ENCODE data around the gene DALRD3.
A peak's percentile ranks its signal among the peaks of the same experiment; 100 is the strongest.

DALRD3 gene

GRCh38 chr3:49026536-49026935, 8.2 kb upstream of the DALRD3 start:
- H3K27me3 ChIP-seq (ENCODE audit: insufficient read depth, poor library complexity, severe bottlenecking), result no peaks in the 10 kb centered on the region
- TF ChIP-seq, protein P1, sequence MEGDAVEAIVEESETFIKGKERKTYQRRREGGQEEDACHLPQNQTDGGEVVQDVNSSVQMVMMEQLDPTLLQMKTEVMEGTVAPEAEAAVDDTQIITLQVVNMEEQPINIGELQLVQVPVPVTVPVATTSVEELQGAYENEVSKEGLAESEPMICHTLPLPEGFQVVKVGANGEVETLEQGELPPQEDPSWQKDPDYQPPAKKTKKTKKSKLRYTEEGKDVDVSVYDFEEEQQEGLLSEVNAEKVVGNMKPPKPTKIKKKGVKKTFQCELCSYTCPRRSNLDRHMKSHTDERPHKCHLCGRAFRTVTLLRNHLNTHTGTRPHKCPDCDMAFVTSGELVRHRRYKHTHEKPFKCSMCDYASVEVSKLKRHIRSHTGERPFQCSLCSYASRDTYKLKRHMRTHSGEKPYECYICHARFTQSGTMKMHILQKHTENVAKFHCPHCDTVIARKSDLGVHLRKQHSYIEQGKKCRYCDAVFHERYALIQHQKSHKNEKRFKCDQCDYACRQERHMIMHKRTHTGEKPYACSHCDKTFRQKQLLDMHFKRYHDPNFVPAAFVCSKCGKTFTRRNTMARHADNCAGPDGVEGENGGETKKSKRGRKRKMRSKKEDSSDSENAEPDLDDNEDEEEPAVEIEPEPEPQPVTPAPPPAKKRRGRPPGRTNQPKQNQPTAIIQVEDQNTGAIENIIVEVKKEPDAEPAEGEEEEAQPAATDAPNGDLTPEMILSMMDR (IDR thresholded peaks at IDR 0.05; ENCODE audit: insufficient read depth, low read length), result no peak
- no peak overlapping the region for H3K27ac ChIP-seq (replicated peaks)
- no peak for DNase-seq (ENCODE audit: low read depth in 1 of 2, low spot score in 1 of 2)
- no peak overlapping the region for H3K4me3 ChIP-seq (replicated peaks; ENCODE audit: insufficient read depth, low read length)

DNA sequence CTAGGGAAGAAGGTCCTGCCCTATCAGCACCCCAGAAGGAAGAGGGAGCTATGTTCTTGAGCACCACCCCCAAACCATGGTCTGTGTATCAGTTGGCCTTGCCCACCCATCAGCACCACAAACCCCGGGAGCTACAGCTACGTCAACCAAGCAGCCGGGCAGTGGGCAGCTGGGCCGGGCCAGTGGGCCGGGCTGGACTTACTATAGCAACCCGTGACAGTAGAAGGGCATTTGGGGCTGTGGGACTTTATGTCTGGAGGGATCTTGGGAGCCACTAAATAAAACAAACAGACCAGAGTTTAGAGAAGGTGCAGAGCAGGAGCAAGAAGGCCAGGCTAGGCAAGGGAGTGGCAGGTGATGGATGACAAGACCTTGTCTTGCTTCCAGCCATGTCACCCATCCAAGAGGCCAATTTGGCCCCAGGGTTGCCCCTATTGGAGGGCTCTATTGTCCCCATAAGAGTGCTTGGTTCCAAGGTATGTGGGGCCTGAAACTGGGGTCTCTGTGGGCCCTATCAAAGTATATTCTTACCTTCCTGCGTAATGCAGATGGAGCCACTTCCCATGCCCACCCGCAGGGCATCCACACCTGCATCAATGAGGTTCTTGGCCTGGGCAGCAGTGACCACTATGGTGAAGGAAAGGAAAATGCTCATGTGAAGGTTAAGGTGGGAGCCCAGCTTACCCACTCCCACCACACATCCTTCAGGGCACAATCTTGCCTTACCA, 7.6 kb upstream of the DALRD3 start:
- TF ChIP-seq REST (IDR thresholded peaks at IDR 0.05; ENCODE audit: insufficient replicate concordance, low read depth), result no peak
- TF ChIP-seq, protein P1 (IDR thresholded peaks at IDR 0.05; ENCODE audit: insufficient read depth, low read length), result no peak
- TF ChIP-seq GABPA (IDR thresholded peaks at IDR 0.05; ENCODE audit: low read depth), result no peak
- no peak for TF ChIP-seq SPI1 (IDR thresholded peaks at IDR 0.05; ENCODE audit: borderline replicate concordance, low read depth)
- DNase-seq (ENCODE audit: low read depth in 1 of 2, low spot score in 1 of 2), result no peak
- Histone ChIP-seq H3K4me3 (replicated peaks; ENCODE audit: insufficient read depth, low read length) (no peak overlapping the region), H3K27me3 (ENCODE audit: insufficient read depth, poor library complexity, severe bottlenecking) (no peaks in the 10 kb centered on the region), H3K27ac (replicated peaks) (no peak overlapping the region)

GRCh38 chr3:49025005-49025792, 6.8 kb upstream of the DALRD3 start:
- TF ChIP-seq, protein P1 (IDR thresholded peaks at IDR 0.05; ENCODE audit: insufficient read depth, low read length), result no peak
- no peak for TF ChIP-seq REST (IDR thresholded peaks at IDR 0.05; ENCODE audit: insufficient replicate concordance, low read depth)
- TF ChIP-seq SPI1 (IDR thresholded peaks at IDR 0.05; ENCODE audit: borderline replicate concordance, low read depth), result peak; percentile 4; the same call in 1 of the 2 replicates
- TF ChIP-seq GABPA (IDR thresholded peaks at IDR 0.05; ENCODE audit: low read depth), result no peak
- peak; percentile 98 for TF ChIP-seq POLR2AphosphoS5 (IDR thresholded peaks at IDR 0.05; ENCODE audit: low read depth)
- H3K27me3 ChIP-seq (ENCODE audit: insufficient read depth, poor library complexity, severe bottlenecking), result no peaks in the 10 kb centered on the region
- H3K4me3 ChIP-seq (replicated peaks; ENCODE audit: insufficient read depth, low read length), result no peak overlapping the region
- peak; percentile 63 to 70 for DNase-seq (ENCODE audit: low read depth in 1 of 2, low spot score in 1 of 2)
- no peak overlapping the region for H3K27ac ChIP-seq (replicated peaks)
